Kidney tubule cell (primary cell): ENCODE measurements around the gene ARSI.

Experiments
- DNase-seq: peaks from one replicate; pipeline ENCODE4 v3.0.0-alpha.2; 2018; ENCODE audit warnings: low spot score

The ARSI gene

GRCh38 chr5:150302301-150303069 lies at the start of gene ARSI:
Gene ARSI, minus strand, starts transcription at chr5:150302905. Its CDS starts 532 bp downstream, at chr5:150302373.
- peak; percentile 65 for DNase-seq

- DNase-seq, result peak; percentile 83
These were observed 48.0 kb upstream of the ARSI start for GRCh38 chr5:150350524-150351344.

GRCh38 chr5:150349681-150350275 lies 47.1 kb upstream of the ARSI start:
- DNase-seq, result peak; percentile 55

- no peak for DNase-seq
These were observed 44.7 kb upstream of the ARSI start for GRCh38 chr5:150347451-150347850.

- no peak for DNase-seq
These were observed 44.3 kb upstream of the ARSI start for GRCh38 chr5:150347003-150347402.

GRCh38 chr5:150346592-150346991 lies 43.9 kb upstream of the ARSI start:
- DNase-seq, result no peak

- no peak for DNase-seq
These were observed 43.0 kb upstream of the ARSI start for GRCh38 chr5:150345716-150346115.

- no peak for DNase-seq
These were observed 41.4 kb upstream of the ARSI start for GRCh38 chr5:150343994-150344631.

- no peak for DNase-seq
These were observed 39.9 kb upstream of the ARSI start for GRCh38 chr5:150342583-150342982.

GRCh38 chr5:150341989-150342388 lies 39.3 kb upstream of the ARSI start:
- no peak for DNase-seq

GRCh38 chr5:150341331-150341730 lies 38.6 kb upstream of the ARSI start:
- no peak for DNase-seq

- DNase-seq, result no peak
These were observed 38.0 kb upstream of the ARSI start for GRCh38 chr5:150340614-150341255.

- DNase-seq, result no peak
These were observed 37.1 kb upstream of the ARSI start for GRCh38 chr5:150339841-150340240.

GRCh38 chr5:150339165-150339564 lies 36.5 kb upstream of the ARSI start:
- DNase-seq, result no peak

GRCh38 chr5:150338546-150338945 lies 35.8 kb upstream of the ARSI start:
- no peak for DNase-seq

GRCh38 chr5:150335778-150336177 lies 33.1 kb upstream of the ARSI start:
- DNase-seq, result no peak

- no peak for DNase-seq
These were observed 30.7 kb upstream of the ARSI start for GRCh38 chr5:150333400-150333799.

GRCh38 chr5:150329881-150330876 lies 27.5 kb upstream of the ARSI start:
- DNase-seq, result no peak

GRCh38 chr5:150329038-150329437 lies 26.3 kb upstream of the ARSI start:
- no peak for DNase-seq

- no peak for DNase-seq
These were observed 25.8 kb upstream of the ARSI start for GRCh38 chr5:150328515-150328914.

- DNase-seq, result no peak
These were observed 24.4 kb upstream of the ARSI start for GRCh38 chr5:150327139-150327538.
